Activated T-cell treated with anti-CD3 and anti-CD28 coated beads, Interleukin-2, amount 50 U/mL, for 4 hours (primary cell): ENCODE measurements around the gene ABCC3. TPM values are rescaled to one million over a fixed set of nuclear protein-coding genes. Genes with fewer than 3 reads are reported as not detected.

Source experiments
- ATAC-seq, 2 donors: fragments of 200-7000 bp; cut with Tn5 transposase; one replicate each; pipeline ENCODE4 v1.10.0; 2021
- DNase-seq: peaks from one replicate; pipeline ENCODE4 v3.0.0-alpha.2; 2020
- H3K27me3 Mint-ChIP-seq: one replicate; pipeline ENCODE4 v1.8.0; 2021; ENCODE audit warnings: low read depth, mixed read lengths
- H3K36me3 Mint-ChIP-seq: one replicate; pipeline ENCODE4 v1.8.0; 2022; ENCODE audit warnings: mixed read lengths; ENCODE audit not compliant: insufficient read depth
- H3K4me1 Mint-ChIP-seq: one replicate; pipeline ENCODE4 v1.8.0; 2021; ENCODE audit warnings: low read depth, mixed read lengths
- H3K4me3 Mint-ChIP-seq: one replicate; pipeline ENCODE4 v1.8.0; 2021; ENCODE audit warnings: mild to moderate bottlenecking, moderate library complexity, mixed read lengths
- H3K9me3 Mint-ChIP-seq: one replicate; pipeline ENCODE4 v1.8.0; 2021; ENCODE audit warnings: mixed read lengths
- total RNA-seq, 3 donors: library from RNA; stranded (reverse); gene quantifications; one replicate each; pipeline ENCODE4 v1.2.1, GENCODE V29; 2021

ABCC3 gene
- total RNA-seq, 3 donors from 2014 or later: 0.26 to 0.63 (median 0.49) TPM

GRCh38 chr17:50638606-50638965 lies 3.9 kb downstream of the ABCC3 start:
- Mint-ChIP-seq H3K36me3 (no peaks in the 10 kb centered on the region), H3K4me1 (no peaks in the 10 kb centered on the region), H3K4me3 (no peak overlapping the region), H3K27me3 (peaks cover 49% of the 10 kb centered on the region), H3K9me3 (no peaks in the 10 kb centered on the region)
- ATAC-seq: no peak
- DNase-seq: no peak

DNA sequence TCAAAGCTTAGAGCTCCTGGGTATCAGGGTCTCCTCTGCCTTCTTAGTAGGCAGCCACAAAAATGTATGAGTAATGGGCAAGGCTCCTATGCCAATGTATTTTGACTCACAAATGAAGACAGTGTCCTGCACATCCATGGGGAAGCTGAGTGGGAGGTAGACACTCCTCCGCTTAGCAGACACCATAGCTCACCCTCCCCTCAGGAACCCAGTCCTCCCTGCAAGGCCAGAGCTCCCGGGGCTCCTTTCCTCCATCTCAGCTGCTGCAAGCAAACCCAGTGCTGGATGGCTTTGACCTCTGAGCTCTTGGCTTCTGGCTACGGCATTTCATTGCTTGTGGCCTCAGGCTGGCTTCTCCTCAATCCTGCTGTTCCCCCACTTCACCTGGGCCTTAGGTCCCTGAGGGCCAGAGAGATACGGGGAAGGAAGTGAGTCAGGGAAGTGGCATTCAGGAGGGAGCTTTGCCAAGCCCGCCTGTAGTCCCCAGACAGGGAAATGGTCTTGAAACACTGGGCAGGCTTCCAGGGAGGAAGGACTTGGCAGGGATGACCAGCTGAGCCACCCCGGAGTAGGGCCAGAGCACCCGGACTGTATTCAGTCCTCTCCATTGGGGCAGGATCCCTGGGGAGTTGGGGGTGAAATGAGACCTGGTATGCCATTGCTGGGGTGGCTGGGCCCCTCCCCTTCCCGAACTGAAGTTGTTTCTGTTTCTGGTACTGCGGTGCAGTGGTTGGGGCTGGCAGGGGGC lies 4.5 kb downstream of the ABCC3 start:
- Mint-ChIP-seq H3K9me3 (no peaks in the 10 kb centered on the region), H3K4me1 (no peaks in the 10 kb centered on the region), H3K4me3 (no peak overlapping the region), H3K36me3 (no peaks in the 10 kb centered on the region), H3K27me3 (peaks cover 43% of the 10 kb centered on the region)
- DNase-seq: no peak
- no peak for ATAC-seq

GRCh38 chr17:50640686-50641351 lies 6.1 kb downstream of the ABCC3 start:
- Mint-ChIP-seq H3K36me3 (no peaks in the 10 kb centered on the region), H3K27me3 (peaks cover 36% of the 10 kb centered on the region), H3K9me3 (no peaks in the 10 kb centered on the region), H3K4me3 (no peak overlapping the region), H3K4me1 (no peaks in the 10 kb centered on the region)
- no peak for ATAC-seq
- DNase-seq: no peak

DNA sequence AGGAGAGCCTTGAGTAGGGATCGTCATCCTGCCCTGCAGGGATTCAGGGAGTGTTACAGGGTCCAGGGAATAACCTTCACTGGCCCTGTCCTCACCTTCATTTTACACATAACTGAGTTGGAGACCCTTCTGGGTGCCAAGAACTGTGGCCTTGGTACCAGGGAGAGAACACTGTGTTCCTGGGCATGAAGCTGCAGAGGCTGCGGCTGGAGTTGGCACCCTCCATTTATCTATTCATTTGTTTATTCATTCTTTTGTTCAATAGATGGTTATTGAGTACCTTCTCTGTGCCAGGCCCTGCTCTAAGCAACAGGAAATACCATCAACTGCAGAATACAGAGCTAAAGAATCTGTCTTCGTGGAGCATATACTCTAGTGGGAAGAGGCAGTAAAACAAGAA lies 6.7 kb downstream of the ABCC3 start:
- no peak for DNase-seq
- H3K4me1 Mint-ChIP-seq: no peaks in the 10 kb centered on the region
- peaks cover 30% of the 10 kb centered on the region for H3K27me3 Mint-ChIP-seq
- H3K36me3 Mint-ChIP-seq: no peaks in the 10 kb centered on the region
- no peaks in the 10 kb centered on the region for H3K9me3 Mint-ChIP-seq
- ATAC-seq: no peak
- H3K4me3 Mint-ChIP-seq: no peak overlapping the region

- peaks cover 22% of the 10 kb centered on the region for H3K27me3 Mint-ChIP-seq
- no peak for DNase-seq
Observed at GRCh38 chr17:50642071-50642721, 7.5 kb downstream of the ABCC3 start.

GRCh38 chr17:50642722-50643656 lies 8.3 kb downstream of the ABCC3 start:
- DNase-seq (no peak), ATAC-seq (no peak)
- Mint-ChIP-seq H3K9me3 (no peaks in the 10 kb centered on the region), H3K4me3 (no peak overlapping the region), H3K27me3 (peaks cover 16% of the 10 kb centered on the region), H3K36me3 (no peaks in the 10 kb centered on the region), H3K4me1 (no peaks in the 10 kb centered on the region)

More at GRCh38 chr17:50642071-50642721, 7.5 kb downstream of the ABCC3 start:
- Mint-ChIP-seq H3K4me3 (no peak overlapping the region), H3K36me3 (no peaks in the 10 kb centered on the region), H3K9me3 (no peaks in the 10 kb centered on the region), H3K4me1 (no peaks in the 10 kb centered on the region)
- ATAC-seq: no peak

DNA sequence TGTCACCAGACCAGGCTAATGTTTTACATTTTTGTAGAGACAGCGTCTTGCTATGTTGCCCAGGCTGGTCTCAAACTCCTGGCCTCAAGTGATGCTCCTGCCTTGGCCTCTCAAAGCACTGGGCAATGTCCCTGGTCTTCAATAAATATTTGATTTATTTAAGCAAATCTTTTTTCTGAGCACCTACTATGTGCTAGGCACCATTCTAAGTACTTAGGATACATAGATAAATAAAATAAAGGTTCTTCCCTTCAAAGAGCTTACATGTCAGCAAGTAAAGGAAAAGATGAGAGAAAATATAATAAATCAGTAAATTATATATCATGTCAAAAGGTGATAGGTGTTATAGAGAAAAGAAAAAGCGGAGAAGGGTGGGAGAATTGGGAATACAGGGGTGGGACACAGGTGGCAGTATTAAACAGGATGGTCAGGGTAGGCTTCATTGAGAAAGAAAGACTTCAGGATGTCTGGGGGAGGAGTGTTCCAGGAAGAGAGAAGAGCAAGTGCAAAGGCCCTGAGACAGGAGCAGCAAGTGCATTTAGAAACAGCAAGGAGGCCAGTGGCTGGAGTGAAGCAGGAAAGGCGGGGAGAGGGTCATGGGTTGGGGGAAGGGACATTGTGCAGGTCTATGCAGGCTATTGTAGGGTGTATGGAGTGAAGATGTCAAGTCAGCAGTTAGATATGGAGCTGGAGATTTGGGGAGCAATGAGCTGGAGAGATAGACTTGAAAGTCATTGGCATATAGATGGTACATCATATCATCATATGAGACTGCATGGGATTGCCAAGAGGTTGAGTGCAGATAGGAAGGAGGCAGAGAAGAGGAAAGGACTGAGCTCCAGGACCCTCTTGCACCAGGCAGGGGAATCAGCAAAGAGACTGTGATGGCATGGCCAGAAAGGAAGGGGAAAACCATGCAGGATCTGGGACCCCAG lies 11.3 kb downstream of the ABCC3 start:
- H3K4me3 Mint-ChIP-seq: no peak overlapping the region
- no peaks in the 10 kb centered on the region for H3K9me3 Mint-ChIP-seq
- ATAC-seq (no peak), DNase-seq (no peak)
- no peaks in the 10 kb centered on the region for H3K36me3 Mint-ChIP-seq
- peaks cover 5% of the 10 kb centered on the region for H3K27me3 Mint-ChIP-seq
- no peaks in the 10 kb centered on the region for H3K4me1 Mint-ChIP-seq

- Mint-ChIP-seq H3K36me3 (no peaks in the 10 kb centered on the region), H3K4me1 (no peaks in the 10 kb centered on the region), H3K4me3 (no peak overlapping the region), H3K27me3 (peaks cover 2% of the 10 kb centered on the region), H3K9me3 (no peaks in the 10 kb centered on the region)
- ATAC-seq (no peak), DNase-seq (no peak)
Observed at GRCh38 chr17:50647187-50647586, 12.5 kb downstream of the ABCC3 start.

- DNase-seq (no peak), ATAC-seq (no peak)
- H3K4me3 Mint-ChIP-seq: no peak overlapping the region
- peaks cover 4% of the 10 kb centered on the region for H3K27me3 Mint-ChIP-seq
- H3K4me1 Mint-ChIP-seq: no peaks in the 10 kb centered on the region
- no peaks in the 10 kb centered on the region for H3K9me3 Mint-ChIP-seq
- H3K36me3 Mint-ChIP-seq: no peaks in the 10 kb centered on the region
Observed at GRCh38 chr17:50649042-50649908, 14.6 kb downstream of the ABCC3 start.

- Mint-ChIP-seq H3K9me3 (no peaks in the 10 kb centered on the region), H3K27me3 (peaks cover 6% of the 10 kb centered on the region), H3K36me3 (no peaks in the 10 kb centered on the region), H3K4me1 (no peaks in the 10 kb centered on the region), H3K4me3 (no peak overlapping the region)
- ATAC-seq (no peak), DNase-seq (no peak)
Observed at GRCh38 chr17:50651661-50652060, 17.0 kb downstream of the ABCC3 start.

DNA sequence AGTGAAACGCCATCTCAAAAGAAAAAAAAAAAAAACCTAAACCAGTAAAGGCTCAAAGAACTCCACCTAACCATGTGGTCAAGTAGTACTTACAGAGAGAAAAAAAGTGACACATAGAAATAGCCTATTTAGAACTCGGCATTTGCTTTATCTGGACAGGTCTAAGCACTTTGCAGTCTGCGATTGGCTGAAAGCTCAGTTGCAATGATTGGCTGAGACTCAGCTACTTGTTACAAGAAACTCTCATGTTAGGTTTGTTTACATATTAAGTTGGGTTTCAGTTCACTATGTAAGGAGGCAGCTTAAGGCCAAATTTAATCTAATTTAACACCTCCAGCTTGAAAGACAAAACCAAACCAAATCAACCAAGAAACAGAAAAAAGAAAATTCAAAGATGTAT lies 19.1 kb downstream of the ABCC3 start:
- Mint-ChIP-seq H3K4me3 (no peak overlapping the region), H3K27me3 (peaks cover 11% of the 10 kb centered on the region), H3K9me3 (no peaks in the 10 kb centered on the region), H3K4me1 (no peaks in the 10 kb centered on the region), H3K36me3 (no peaks in the 10 kb centered on the region)
- DNase-seq (no peak), ATAC-seq (no peak)

- Mint-ChIP-seq H3K36me3 (no peaks in the 10 kb centered on the region), H3K9me3 (no peaks in the 10 kb centered on the region), H3K4me1 (peaks cover 6% of the 10 kb centered on the region), H3K27me3 (peaks cover 11% of the 10 kb centered on the region), H3K4me3 (no peak overlapping the region)
- no peak for ATAC-seq
- DNase-seq: no peak
Observed at GRCh38 chr17:50656509-50656908, 21.8 kb downstream of the ABCC3 start.

DNA sequence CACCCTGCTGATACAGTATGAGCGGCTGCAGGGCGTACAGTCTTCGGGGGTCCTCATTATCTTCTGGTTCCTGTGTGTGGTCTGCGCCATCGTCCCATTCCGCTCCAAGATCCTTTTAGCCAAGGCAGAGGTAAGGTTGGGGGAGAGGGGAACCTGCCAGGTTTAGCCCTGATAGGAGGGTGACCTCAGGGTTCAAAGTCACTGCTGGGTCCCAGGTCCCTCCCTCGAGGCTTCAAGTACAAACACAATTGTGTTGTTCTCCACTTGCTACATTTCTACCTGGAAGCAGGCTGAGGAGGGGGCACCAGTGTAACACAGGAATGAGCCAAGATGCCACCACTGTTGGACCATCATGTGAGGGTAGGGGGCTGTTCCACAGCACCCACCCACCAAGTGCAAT lies 22.4 kb downstream of the ABCC3 start:
- H3K4me1 Mint-ChIP-seq: peaks cover 11% of the 10 kb centered on the region
- no peak overlapping the region for H3K4me3 Mint-ChIP-seq

More for the DNA sequence above, 22.4 kb downstream of the ABCC3 start:
- H3K27me3 Mint-ChIP-seq: peaks cover 13% of the 10 kb centered on the region
- no peak for ATAC-seq
- DNase-seq: no peak
- H3K36me3 Mint-ChIP-seq: no peaks in the 10 kb centered on the region
- H3K9me3 Mint-ChIP-seq: no peaks in the 10 kb centered on the region
